ENCODE results near the gene THOP1.

The THOP1 gene

DNA sequence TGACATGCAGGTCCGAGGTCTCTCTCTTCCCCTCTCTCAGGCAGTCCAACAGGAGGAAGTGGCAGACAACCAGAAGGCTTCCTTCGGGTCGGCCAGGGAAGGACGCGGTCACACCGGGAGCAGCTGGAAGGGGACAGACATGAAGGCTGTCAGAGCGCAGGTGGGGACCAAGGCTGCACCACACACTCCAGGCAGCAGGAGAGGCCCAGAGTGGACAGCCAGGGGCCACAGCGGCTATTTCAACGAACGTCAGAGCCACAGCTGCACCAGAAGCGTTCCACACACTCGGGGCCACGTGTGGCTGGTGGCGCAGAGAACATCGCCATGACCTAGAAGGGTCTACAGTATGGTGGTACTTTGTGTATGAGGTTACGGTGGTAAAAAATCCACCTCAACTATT lies 29.5 kb upstream of the THOP1 start:
- no peak overlapping the region for H3K4me3 ChIP-seq (ENCODE audit: low read depth, low read length)
- DNase-seq (ENCODE audit: low read depth) = no peak
- no peak for TF ChIP-seq MYC (IDR thresholded peaks at IDR 0.05; ENCODE audit: low read depth, low read length)
- TF ChIP-seq MAX (IDR thresholded peaks at IDR 0.05; ENCODE audit: low read depth, low read length) = no peak
- TF ChIP-seq CTCF (IDR thresholded peaks at IDR 0.05; ENCODE audit: low read depth, low read length) = no peak
- no peak for TF ChIP-seq POLR2A (IDR thresholded peaks at IDR 0.05; ENCODE audit: extremely low read depth, insufficient read length)

DNA sequence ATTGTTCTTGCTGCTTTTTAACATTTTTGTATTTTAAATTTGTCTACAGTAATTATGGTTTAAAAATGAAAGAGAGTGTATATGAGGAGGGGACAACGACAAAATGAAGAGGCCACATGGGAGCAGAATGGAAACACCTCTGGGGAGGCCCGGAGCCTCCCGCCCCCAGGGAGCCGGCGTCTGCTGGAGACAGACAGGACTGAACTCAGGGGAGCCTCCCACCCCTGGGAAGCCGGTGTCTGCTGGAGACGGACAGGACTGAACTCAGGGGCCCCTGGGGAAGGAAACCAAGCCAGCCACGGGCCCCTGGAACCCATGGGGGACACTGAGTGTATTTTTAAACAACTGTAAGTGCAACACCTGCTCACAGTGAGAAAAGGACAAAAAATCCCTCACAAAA lies 28.8 kb upstream of the THOP1 start:
- no peak for DNase-seq (ENCODE audit: low read depth)
- no peak overlapping the region for H3K4me3 ChIP-seq (ENCODE audit: low read depth, low read length)
- TF ChIP-seq MYC (IDR thresholded peaks at IDR 0.05; ENCODE audit: low read depth, low read length) = no peak

- no peak for TF ChIP-seq MYC (IDR thresholded peaks at IDR 0.05; ENCODE audit: low read depth, low read length)
- no peak for TF ChIP-seq MAX (IDR thresholded peaks at IDR 0.05; ENCODE audit: low read depth, low read length)
- TF ChIP-seq CTCF (IDR thresholded peaks at IDR 0.05; ENCODE audit: low read depth, low read length) = no peak
- TF ChIP-seq POLR2A (IDR thresholded peaks at IDR 0.05; ENCODE audit: extremely low read depth, insufficient read length) = no peak
- DNase-seq (ENCODE audit: low read depth) = no peak
- H3K4me3 ChIP-seq (ENCODE audit: low read depth, low read length) = no peak overlapping the region
Observed at GRCh38 chr19:2756921-2757881, 28.1 kb upstream of the THOP1 start.

DNA sequence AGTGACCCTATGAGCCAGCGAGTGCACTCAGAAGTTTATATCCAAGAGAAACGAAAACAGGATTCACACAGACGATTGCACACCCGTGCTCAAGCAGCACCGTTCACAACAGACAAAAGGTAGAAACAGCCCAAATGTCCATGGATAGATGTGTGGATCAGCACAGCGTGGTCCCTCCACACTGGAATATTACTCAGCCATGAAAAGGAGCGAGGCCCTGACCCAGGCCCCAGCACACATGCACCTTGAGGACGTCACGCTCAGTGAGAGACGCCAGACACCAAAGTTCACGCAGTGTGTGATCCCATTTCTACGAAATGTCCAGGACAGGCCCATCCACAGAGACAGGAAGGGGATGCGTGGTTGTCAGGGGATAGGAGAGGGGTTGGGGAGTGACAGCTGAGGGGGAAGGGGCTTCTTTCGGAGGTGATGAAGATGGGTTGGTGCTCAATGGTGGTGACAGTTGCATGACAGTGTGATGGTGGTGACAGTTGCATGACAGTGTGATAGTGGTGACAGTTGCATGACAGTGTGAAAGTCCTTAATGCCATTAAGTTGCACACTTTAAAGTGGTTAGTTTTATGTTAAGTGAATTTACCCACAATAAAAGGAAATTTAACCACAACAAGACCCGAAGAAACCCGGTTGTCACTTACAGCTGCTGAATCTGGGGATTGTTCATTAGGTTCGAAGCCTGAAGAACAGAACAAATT lies 26.5 kb upstream of the THOP1 start:
- TF ChIP-seq POLR2A (IDR thresholded peaks at IDR 0.05; ENCODE audit: extremely low read depth, insufficient read length) (no peak), MAX (IDR thresholded peaks at IDR 0.05; ENCODE audit: low read depth, low read length) (no peak), CTCF (IDR thresholded peaks at IDR 0.05; ENCODE audit: low read depth, low read length) (no peak), MYC (IDR thresholded peaks at IDR 0.05; ENCODE audit: low read depth, low read length) (no peak)
- H3K4me3 ChIP-seq (ENCODE audit: low read depth, low read length) = no peak overlapping the region
- DNase-seq (ENCODE audit: low read depth) = no peak

GRCh38 chr19:2759362-2759761 lies 25.9 kb upstream of the THOP1 start:
- no peak overlapping the region for H3K4me3 ChIP-seq (ENCODE audit: low read depth, low read length)
- no peak for DNase-seq (ENCODE audit: low read depth)
- no peak for TF ChIP-seq POLR2A (IDR thresholded peaks at IDR 0.05; ENCODE audit: extremely low read depth, insufficient read length)

GRCh38 chr19:2759965-2760364 lies 25.3 kb upstream of the THOP1 start:
- no peak overlapping the region for H3K4me3 ChIP-seq (ENCODE audit: low read depth, low read length)
- DNase-seq (ENCODE audit: low read depth) = no peak
- TF ChIP-seq CTCF (IDR thresholded peaks at IDR 0.05; ENCODE audit: low read depth, low read length) = no peak
- TF ChIP-seq MYC (IDR thresholded peaks at IDR 0.05; ENCODE audit: low read depth, low read length) = no peak
- no peak for TF ChIP-seq POLR2A (IDR thresholded peaks at IDR 0.05; ENCODE audit: extremely low read depth, insufficient read length)
- TF ChIP-seq MAX (IDR thresholded peaks at IDR 0.05; ENCODE audit: low read depth, low read length) = no peak

Measured in NB4 (cell line).